HepG2 (cell line): Measurements from ENCODE around the gene NOC4L. TPM values are rescaled to one million over a fixed set of nuclear protein-coding genes. Genes with fewer than 3 reads are reported as not detected.

Experiments used
- ATAC-seq: fragments of 200-7000 bp; cut with Tn5 transposase; 3 replicates; pipeline ENCODE4 v1.9.1; 2020; ENCODE audit warnings: mild to moderate bottlenecking, moderate library complexity
- BruUV-seq: library from RNA; stranded (reverse); fragments of 400-500 nt; replicated peaks from 2 replicates; lab custom pipeline; 2021; lab: Mats Ljungman, UMichigan
- CTCF ChIA-PET: fragments of 300-600 bp; formaldehyde crosslinking; extraction: SDS; loops from one replicate; lab custom pipeline; 2021; ENCODE audit warnings: low total read pairs, inconsistent platforms, low intra/inter-chr PET ratio; lab: Yijun Ruan, JAX
- POLR2A ChIA-PET: fragments of 350-600 bp; sonication (Branson Sonifier 250); formaldehyde crosslinking; loops from one replicate; lab custom pipeline; 2020; ENCODE audit warnings: antibody characterized with exemption, inconsistent platforms; lab: Yijun Ruan, JAX
- DNase-seq: peaks from one replicate; pipeline ENCODE4 v3.0.0-alpha.2; 2015; ENCODE audit warnings: low spot score
- FAIRE-seq: peaks from 3 replicates; lab custom pipeline; 2011; peaks lifted over from hg19 to GRCh38; lab: Jason Lieb, UNC
- H2AFZ ChIP-seq: one replicate; pipeline ENCODE4 v1.6.1; 2011; ENCODE audit warnings: low read length, inconsistent platforms
- H3K27ac ChIP-seq: fragments of 300-600 bp; 3 replicates; pipeline ENCODE4 v1.8.0; 2011; ENCODE audit warnings: mixed run types, mild to moderate bottlenecking, mixed read lengths, low read length, inconsistent platforms; ENCODE audit not compliant: insufficient read depth; ENCODE audit errors: extremely low read length
- H3K27me3 ChIP-seq, 2 experiments: fragments of 200-600 bp in 1 of 2; 2 replicates in 1 of 2; 3 replicates in 1 of 2; pipeline versions ENCODE4 v1.6.0 to v1.8.0; 2011; ENCODE audit warnings: low read length in 2 of 2, mild to moderate bottlenecking in 2 of 2, moderate library complexity in 2 of 2, inconsistent platforms in 1 of 2; ENCODE audit not compliant: insufficient read depth in 2 of 2, control insufficient read depth in 1 of 2
- H3K36me3 ChIP-seq, 2 experiments: fragments of 200-600 bp in 1 of 2; replicated peaks in 1 of 2; 2 replicates in 1 of 2; 3 replicates in 1 of 2; pipeline versions ENCODE4 v1.5.1 to v1.8.0; 2011; ENCODE audit warnings: low read length in 2 of 2, inconsistent platforms in 1 of 2; ENCODE audit not compliant: insufficient read depth in 2 of 2, control insufficient read depth in 1 of 2
- H3K4me1 ChIP-seq: 2 replicates; pipeline ENCODE4 v1.5.1; 2012; ENCODE audit warnings: low read length, inconsistent platforms; ENCODE audit not compliant: insufficient read depth
- H3K4me2 ChIP-seq: 2 replicates; pipeline ENCODE4 v1.6.0; 2011; ENCODE audit warnings: low read depth, low read length, inconsistent platforms
- H3K4me3 ChIP-seq, 3 experiments: fragments of 200-600 bp in 1 of 3; sonication (generic), shearing (Covaris generic) in 1 of 3; replicated peaks in 1 of 3; 2 replicates each; pipeline ENCODE4 v1.5.1; 2011 to 2016; ENCODE audit warnings: low read length in 3 of 3, inconsistent platforms in 2 of 3, low read depth in 2 of 3, mild to moderate bottlenecking in 2 of 3, control low read depth in 1 of 3, mixed read lengths in 1 of 3; ENCODE audit not compliant: insufficient read depth in 1 of 3
- H3K79me2 ChIP-seq: one replicate; pipeline ENCODE4 v1.6.1; 2011; ENCODE audit warnings: low read length, inconsistent platforms; ENCODE audit not compliant: insufficient read depth
- H3K9ac ChIP-seq: 2 replicates; pipeline ENCODE4 v1.6.0; 2011; ENCODE audit warnings: mild to moderate bottlenecking, low read depth, low read length, inconsistent platforms; ENCODE audit not compliant: insufficient read depth
- H3K9me3 ChIP-seq: 2 replicates; pipeline ENCODE4 v1.5.1; 2012; ENCODE audit warnings: mild to moderate bottlenecking, low read length
- H4K20me1 ChIP-seq: 2 replicates; pipeline ENCODE4 v1.6.0; 2011; ENCODE audit warnings: inconsistent platforms, mild to moderate bottlenecking, low read length, moderate library complexity; ENCODE audit not compliant: insufficient read depth
- ATF1 ChIP-seq: IDR thresholded peaks from 2 replicates; pipeline ENCODE4 v1.6.1; 2016; ENCODE audit warnings: mild to moderate bottlenecking, control low read depth
- EED ChIP-seq: sonication (generic); formaldehyde crosslinking; IDR thresholded peaks from 2 replicates; pipeline ENCODE4 v1.5.0; 2020; ENCODE audit warnings: mild to moderate bottlenecking, missing genetic modification reagents
- FIP1L1 ChIP-seq: fragments of 200-400 bp; formaldehyde crosslinking; IDR thresholded peaks from 2 replicates; pipeline ENCODE4 v1.6.1; 2018; ENCODE audit warnings: low read depth, mild to moderate bottlenecking, low read length, moderate library complexity, borderline replicate concordance; ENCODE audit not compliant: insufficient read depth
- GATAD2A ChIP-seq: IDR thresholded peaks from 2 replicates; pipeline ENCODE4 v1.6.1; 2016
- MAFG ChIP-seq: sonication (generic); formaldehyde crosslinking; IDR thresholded peaks from 2 replicates; pipeline ENCODE4 v1.5.1; 2020; ENCODE audit warnings: mild to moderate bottlenecking, missing genetic modification reagents
- SIX4 ChIP-seq: sonication (generic); formaldehyde crosslinking; IDR thresholded peaks from 2 replicates; pipeline ENCODE4 v1.4.0; 2020; ENCODE audit warnings: missing genetic modification reagents
- WIZ ChIP-seq: sonication (generic); formaldehyde crosslinking; IDR thresholded peaks from 2 replicates; pipeline ENCODE4 v1.5.1; 2020; ENCODE audit warnings: mild to moderate bottlenecking, missing genetic modification reagents
- ZBTB33 ChIP-seq: sonication (generic); formaldehyde crosslinking; IDR thresholded peaks from 2 replicates; pipeline ENCODE4 v1.4.0; 2020; ENCODE audit warnings: missing genetic modification reagents
- ZNF230 ChIP-seq: sonication (generic); formaldehyde crosslinking; IDR thresholded peaks from 2 replicates; pipeline ENCODE4 v1.4.0; 2020; ENCODE audit warnings: mild to moderate bottlenecking, missing genetic modification reagents
- ZNF580 ChIP-seq: IDR thresholded peaks from 2 replicates; pipeline ENCODE4 v1.6.1; 2016; ENCODE audit warnings: low read depth, borderline replicate concordance
- WGBS: methylation state at CpG from one replicate; pipeline ENCODE4 v1.1.6; 2017; ENCODE audit warnings: low lambda C conversion rate; 5-methylcytosine and 5-hydroxymethylcytosine counted together
- in situ Hi-C: cut with HindIII; loops from 2 replicates; pipeline ENCODE4 v1.10.0; 2017; ENCODE audit warnings: low pct_unique_long_range_greater_than_20kb; ENCODE audit not compliant: extremely low pct_ligation_motif_present
- intact Hi-C: fragments of 100-400 bp; cut with micrococcal nuclease; formaldehyde crosslinking; loops from one replicate; pipeline ENCODE4 v1.10.0; 2022; ENCODE audit not compliant: unreplicated experiment
- polyA plus RNA-seq, 8 experiments: library from polyadenylated mRNA; depleted of rRNA in 3 of 8; stranded (reverse) in 7 of 8; unstranded in 1 of 8; fragments of >200 nt; fragmentation: Illumina TruSeq in 4 of 8; extraction: Trizol in 4 of 8; gene quantifications; 2 replicates each; pipeline versions ENCODE4 v1.2.1 to v1.2.3, GENCODE V29; 2011 to 2016; ENCODE audit warnings: low read depth in 4 of 8, missing spikeins in 1 of 8, mixed read lengths in 1 of 8; ENCODE audit not compliant: insufficient read depth in 1 of 8
- total RNA-seq, 5 experiments: library from RNA; depleted of rRNA; stranded (reverse); fragments of >200 nt; fragmentation: Illumina TruSeq; extraction: Trizol; gene quantifications; 2 replicates each; pipeline ENCODE4 v1.2.3, GENCODE V29; 2016; ENCODE audit warnings: low read depth in 1 of 5

Gene NOC4L
- total and polyA plus RNA-seq, 2 of the 13 experiments (the other 11 are each of a cell fraction or from before 2014, with no cell fraction given): 4.3 to 14.6 TPM

GRCh38 chr12:132145334-132145733 is 1.1 kb downstream of the NOC4L start:
- in situ Hi-C loops (no loop called here), intact Hi-C loops (no loop called here)
- Histone ChIP-seq H3K4me3 (peak overlapping the region; percentile 85 to 99 (median 93)), H3K9ac (peak overlapping the region; percentile 91; the same call in 1 of the 2 replicates), H3K79me2 (peaks cover 26% of the 10 kb centered on the region), H4K20me1 (no peaks in the 10 kb centered on the region), H3K27me3 (no peaks in the 10 kb centered on the region; a peak in 1 of 5 replicates), H3K9me3 (no peaks in the 10 kb centered on the region), H3K4me2 (peak overlapping the region; percentile 94), H3K27ac (no peak overlapping the region), H2AFZ (no peak overlapping the region), H3K4me1 (peaks cover 17% of the 10 kb centered on the region), H3K36me3 (peaks cover 14 to 20% of the 10 kb centered on the region in 2 experiments)
- peak; percentile 2; the same call in 1 of the 3 replicates for ATAC-seq
- POLR2A ChIA-PET: no interaction called here
- CTCF ChIA-PET: no interaction called here
- DNase-seq: no peak
- no peak for FAIRE-seq
- WGBS: 58% methylated on average over 2 of the region's 7 CpGs
- no TSS peak for BruUV-seq
- TF ChIP-seq GATAD2A (CRISPR knock-in tag) (no peak), ATF1 (no peak), ZBTB33 (CRISPR knock-in tag) (no peak), EED (no peak), ZNF580 (CRISPR knock-in tag) (no peak), ZNF230 (CRISPR knock-in tag) (no peak), WIZ (CRISPR knock-in tag) (no peak), SIX4 (CRISPR knock-in tag) (no peak), FIP1L1 (no peak), MAFG (CRISPR knock-in tag) (no peak)
- TF ChIP-seq, all 625 proteins: peak for 0
